Measurements from ENCODE around the gene KRTAP10-3.

Gene KRTAP10-3

GRCh38 chr21:44527156-44527982 is 31.2 kb downstream of the KRTAP10-3 start:
- no peak for DNase-seq

GRCh38 chr21:44526096-44526997 is 32.2 kb downstream of the KRTAP10-3 start:
- no peak for DNase-seq

- DNase-seq, result no peak
Measured at GRCh38 chr21:44525391-44526095, 33.1 kb downstream of the KRTAP10-3 start.

GRCh38 chr21:44524414-44525371 is 33.9 kb downstream of the KRTAP10-3 start:
- DNase-seq, result no peak

- DNase-seq, result no peak
Measured at GRCh38 chr21:44523567-44524413, 34.8 kb downstream of the KRTAP10-3 start.

GRCh38 chr21:44522753-44523204 is 35.8 kb downstream of the KRTAP10-3 start:
- DNase-seq, result no peak

- DNase-seq, result no peak
Measured at GRCh38 chr21:44521928-44522752, 36.5 kb downstream of the KRTAP10-3 start.

GRCh38 chr21:44521301-44521927 is 37.2 kb downstream of the KRTAP10-3 start:
- DNase-seq, result no peak

GRCh38 chr21:44520326-44521300 is 38.0 kb downstream of the KRTAP10-3 start:
- DNase-seq, result no peak

- DNase-seq, result no peak
Measured at GRCh38 chr21:44519346-44520325, 39.0 kb downstream of the KRTAP10-3 start.

- DNase-seq, result no peak
Measured at GRCh38 chr21:44518686-44519085, 39.9 kb downstream of the KRTAP10-3 start.

GRCh38 chr21:44517175-44517899 is 41.3 kb downstream of the KRTAP10-3 start:
- DNase-seq, result no peak

- no peak for DNase-seq
Measured at GRCh38 chr21:44516828-44517174, 41.8 kb downstream of the KRTAP10-3 start.

GRCh38 chr21:44516342-44516741 is 42.3 kb downstream of the KRTAP10-3 start:
- no peak for DNase-seq

GRCh38 chr21:44515359-44516165 is 43.0 kb downstream of the KRTAP10-3 start:
- no peak for DNase-seq
